Measurements from ENCODE around the gene ISOC1.

- TF ChIP-seq CTCF (IDR thresholded peaks at IDR 0.05) (no peak), EZH2 (IDR thresholded peaks at IDR 0.05; ENCODE audit: borderline replicate concordance, insufficient read depth, low read depth, low read length, poor library complexity, severe bottlenecking) (no peak)
Measured at GRCh38 chr5:129080766-129081165, 13.8 kb upstream of the ISOC1 start.
